Adipocyte (in vitro differentiated cells): Measurements from ENCODE around the gene MAST2.
A peak's percentile ranks its signal among the peaks of the same experiment; 100 is the strongest.
"Not testable (repeated sequence)": the region's sequence is repeated elsewhere in the genome, so short reads cannot be mapped to it uniquely, and the experiment has no call there.

Source experiments
- DNase-seq: peaks from one replicate; pipeline ENCODE4 v3.0.0-alpha.2; 2015; ENCODE audit warnings: low read depth
- H3K27me3 ChIP-seq: replicated peaks from 2 replicates; pipeline ENCODE4 v1.7.0; 2013; ENCODE audit warnings: mild to moderate bottlenecking, low read length, moderate library complexity; ENCODE audit not compliant: control insufficient read depth, insufficient read depth
- H3K36me3 ChIP-seq: 2 replicates; pipeline ENCODE4 v1.7.0; 2013; ENCODE audit warnings: low read length, mild to moderate bottlenecking, moderate library complexity; ENCODE audit not compliant: control insufficient read depth, insufficient read depth, severe bottlenecking
- H3K4me1 ChIP-seq: 2 replicates; pipeline ENCODE4 v1.7.0; 2013; ENCODE audit warnings: mild to moderate bottlenecking, low read length, moderate library complexity; ENCODE audit not compliant: control insufficient read depth, insufficient read depth
- H3K4me3 ChIP-seq: 2 replicates; pipeline ENCODE4 v1.7.0; 2013; ENCODE audit warnings: mild to moderate bottlenecking, low read length, moderate library complexity
- H3K9ac ChIP-seq: 2 replicates; pipeline ENCODE4 v1.7.0; 2013; ENCODE audit warnings: mild to moderate bottlenecking, low read length, moderate library complexity
- H3K9me3 ChIP-seq: 2 replicates; pipeline ENCODE4 v1.7.0; 2013; ENCODE audit warnings: mild to moderate bottlenecking, low read length, moderate library complexity; ENCODE audit not compliant: control insufficient read depth

Gene MAST2

GRCh38 chr1:45862008-45862407 is 58.6 kb downstream of the MAST2 start:
- H3K27me3 ChIP-seq = no peaks in the 10 kb centered on the region
- no peaks in the 10 kb centered on the region for H3K4me1 ChIP-seq
- no peaks in the 10 kb centered on the region for H3K36me3 ChIP-seq
- H3K4me3 ChIP-seq = no peak overlapping the region
- H3K9me3 ChIP-seq = no peaks in the 10 kb centered on the region
- no peak overlapping the region for H3K9ac ChIP-seq
- DNase-seq = no peak

- Histone ChIP-seq H3K4me3 (no peak overlapping the region), H3K4me1 (no peaks in the 10 kb centered on the region), H3K27me3 (no peaks in the 10 kb centered on the region), H3K9ac (no peak overlapping the region), H3K9me3 (no peaks in the 10 kb centered on the region), H3K36me3 (no peaks in the 10 kb centered on the region)
- DNase-seq = no peak
Observed at GRCh38 chr1:45863218-45863617, 59.8 kb downstream of the MAST2 start.

DNA sequence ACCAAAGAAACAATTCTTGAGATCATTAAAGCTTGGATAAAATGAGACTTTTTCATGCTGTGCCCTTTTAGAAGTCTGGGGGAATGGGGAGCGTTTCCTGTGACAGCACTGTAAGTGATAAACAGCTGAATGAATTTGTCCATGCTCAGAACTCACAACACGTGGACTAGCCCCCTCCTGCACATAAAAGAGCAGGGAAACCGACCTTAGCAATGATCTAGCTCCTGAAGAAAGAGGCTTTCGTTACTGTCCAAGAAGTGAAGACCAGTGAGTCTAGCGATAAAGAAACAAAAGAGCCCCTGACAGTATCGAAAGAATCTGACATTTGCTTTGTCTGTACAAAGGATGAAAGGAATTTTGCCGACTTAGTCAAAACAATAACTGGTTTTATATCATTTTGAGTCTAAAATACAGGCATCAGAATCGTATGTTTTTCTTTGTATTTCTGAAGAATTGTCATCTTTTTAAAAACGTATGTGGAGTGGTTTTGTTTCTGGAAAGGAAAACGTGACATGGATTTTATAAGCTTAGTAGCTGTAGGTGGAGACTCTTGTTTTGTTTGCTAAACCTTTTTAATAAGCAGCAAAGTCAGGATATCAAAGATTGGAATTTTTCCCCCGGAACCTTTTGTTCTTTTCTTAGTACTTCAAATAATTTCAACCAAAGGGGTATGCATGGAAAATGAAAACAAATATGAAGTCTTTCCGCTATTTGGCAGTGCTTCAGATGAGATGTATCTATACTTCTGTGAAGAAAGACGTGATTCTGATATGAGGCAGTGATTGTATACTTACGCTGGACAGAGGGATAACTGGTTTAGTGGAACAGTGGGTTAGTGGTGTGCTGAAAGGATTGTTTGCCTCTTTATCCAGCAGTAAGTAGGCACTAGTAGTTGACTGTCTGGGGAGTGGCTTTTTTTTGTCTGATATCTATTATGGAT is 61.0 kb downstream of the MAST2 start:
- Histone ChIP-seq H3K9ac (peak overlapping the region; percentile 30), H3K4me1 (no peaks in the 10 kb centered on the region), H3K36me3 (no peaks in the 10 kb centered on the region), H3K9me3 (no peaks in the 10 kb centered on the region), H3K4me3 (peak overlapping the region; percentile 75), H3K27me3 (no peaks in the 10 kb centered on the region)
- peak; percentile 25 for DNase-seq

DNA sequence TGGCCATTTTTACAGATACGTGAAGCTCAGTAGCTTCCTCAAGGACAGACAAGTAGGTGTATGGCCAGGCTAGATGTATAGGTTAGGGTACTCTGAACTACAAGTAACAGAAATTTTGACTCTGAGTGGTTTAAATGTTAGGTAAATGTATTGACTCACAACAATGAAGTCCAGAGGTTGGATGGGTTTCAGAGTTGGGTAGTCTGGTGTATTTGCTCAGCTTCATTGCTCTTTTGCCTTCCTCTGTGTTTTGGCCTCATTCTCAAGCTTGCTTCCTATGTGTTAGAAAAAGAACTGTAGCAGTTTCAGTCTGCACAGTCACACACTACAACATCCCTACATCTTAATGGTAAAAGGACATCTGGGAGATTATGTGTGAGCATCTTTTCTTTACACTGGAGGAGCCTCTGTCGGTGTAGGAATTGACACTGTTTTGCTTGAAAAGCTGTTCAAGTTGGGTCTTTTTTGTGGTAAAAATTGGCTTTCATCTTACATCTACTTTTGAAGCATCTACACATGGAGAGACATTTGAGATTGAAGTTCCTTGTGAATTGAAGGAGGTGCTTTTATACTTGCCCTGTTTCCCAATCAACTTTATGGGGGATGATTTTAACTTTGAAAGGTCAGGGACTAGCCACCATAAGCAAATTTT is 64.4 kb downstream of the MAST2 start:
- no peak overlapping the region for H3K4me3 ChIP-seq
- no peak overlapping the region for H3K9ac ChIP-seq
- no peaks in the 10 kb centered on the region for H3K36me3 ChIP-seq
- no peaks in the 10 kb centered on the region for H3K27me3 ChIP-seq
- no peak for DNase-seq
- H3K9me3 ChIP-seq = no peaks in the 10 kb centered on the region
- peaks cover 13% of the 10 kb centered on the region for H3K4me1 ChIP-seq

GRCh38 chr1:45868861-45869260 is 65.4 kb downstream of the MAST2 start:
- Histone ChIP-seq H3K36me3 (no peaks in the 10 kb centered on the region), H3K9ac (no peak overlapping the region), H3K27me3 (no peaks in the 10 kb centered on the region)

GRCh38 chr1:45870500-45870899 is 67.1 kb downstream of the MAST2 start:
- Histone ChIP-seq H3K9me3 (no peaks in the 10 kb centered on the region), H3K9ac (no peak overlapping the region), H3K4me3 (no peak overlapping the region), H3K36me3 (no peaks in the 10 kb centered on the region), H3K4me1 (peaks cover 13% of the 10 kb centered on the region), H3K27me3 (no peaks in the 10 kb centered on the region)
- no peak for DNase-seq

More at GRCh38 chr1:45868861-45869260, 65.4 kb downstream of the MAST2 start:
- Histone ChIP-seq H3K9me3 (no peaks in the 10 kb centered on the region), H3K4me1 (peaks cover 13% of the 10 kb centered on the region), H3K4me3 (no peak overlapping the region)
- no peak for DNase-seq

GRCh38 chr1:45872173-45872801 is 68.9 kb downstream of the MAST2 start:
- H3K9me3 ChIP-seq, H3K36me3 ChIP-seq, H3K27me3 ChIP-seq, H3K4me3 ChIP-seq, H3K9ac ChIP-seq: not testable (repeated sequence)
- DNase-seq = peak; percentile 56
- peaks cover 13% of the 10 kb centered on the region for H3K4me1 ChIP-seq

DNA sequence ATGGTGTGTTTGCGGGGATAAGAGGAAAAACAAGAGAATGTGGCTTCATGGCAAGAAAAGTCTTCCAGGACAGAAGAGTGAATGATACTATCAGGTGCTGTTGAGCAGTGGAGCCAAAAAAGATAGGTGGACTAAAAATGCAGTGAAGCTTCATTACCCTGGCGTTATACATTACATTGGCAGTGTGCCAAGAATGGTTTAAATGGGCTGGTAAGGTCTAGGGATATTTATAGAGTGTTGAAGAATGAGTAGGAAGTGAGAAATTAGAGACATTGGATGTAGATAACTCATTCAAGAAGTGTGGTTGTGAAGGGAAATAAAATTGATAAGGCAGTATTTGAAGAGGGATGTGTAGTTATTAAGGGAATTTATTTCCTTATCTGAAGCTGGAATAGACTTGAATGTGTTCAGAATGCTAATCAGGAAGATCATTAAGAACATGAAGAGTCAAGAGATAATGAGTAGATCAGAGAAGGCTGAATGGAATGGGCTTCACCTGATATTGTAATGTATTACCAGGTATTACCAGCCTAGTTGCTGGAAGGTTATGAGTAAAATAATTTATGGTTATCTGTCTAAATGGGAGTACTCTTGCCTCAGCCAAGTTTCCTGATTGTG is 72.7 kb downstream of the MAST2 start:
- Histone ChIP-seq H3K9ac (no peak overlapping the region), H3K9me3 (no peaks in the 10 kb centered on the region), H3K4me1 (peaks cover 19% of the 10 kb centered on the region), H3K4me3 (no peak overlapping the region), H3K27me3 (no peaks in the 10 kb centered on the region), H3K36me3 (no peaks in the 10 kb centered on the region)
- DNase-seq = no peak

DNA sequence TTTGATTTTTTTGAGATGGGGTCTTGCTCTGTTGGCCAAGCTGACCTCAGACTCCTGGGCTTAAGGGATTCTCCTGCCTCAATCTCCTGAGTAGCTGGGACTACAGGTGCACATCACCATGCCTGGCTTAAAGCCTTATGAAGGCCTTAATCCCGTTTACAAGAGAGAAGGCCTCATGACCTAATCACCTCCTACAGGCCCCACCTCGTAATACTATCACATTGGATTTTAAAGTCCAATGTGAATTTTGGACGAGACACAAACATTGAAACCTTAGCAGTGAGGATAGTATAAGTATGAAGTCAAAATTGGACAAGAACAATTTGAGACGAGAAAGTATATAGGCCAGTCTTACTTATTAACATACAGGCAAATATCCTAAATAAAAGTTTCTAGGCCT is 73.9 kb downstream of the MAST2 start:
- no peaks in the 10 kb centered on the region for H3K36me3 ChIP-seq
- no peaks in the 10 kb centered on the region for H3K9me3 ChIP-seq
- DNase-seq = no peak
- no peaks in the 10 kb centered on the region for H3K27me3 ChIP-seq
- H3K9ac ChIP-seq = no peak overlapping the region
- H3K4me1 ChIP-seq = peaks cover 13% of the 10 kb centered on the region
- H3K4me3 ChIP-seq = no peak overlapping the region

- Histone ChIP-seq H3K36me3 (no peaks in the 10 kb centered on the region), H3K9ac (no peak overlapping the region), H3K27me3 (no peaks in the 10 kb centered on the region), H3K4me3 (no peak overlapping the region), H3K9me3 (no peaks in the 10 kb centered on the region), H3K4me1 (peaks cover 11% of the 10 kb centered on the region)
- no peak for DNase-seq
Observed at GRCh38 chr1:45879885-45880598, 76.6 kb downstream of the MAST2 start.
